B cell (primary cell): ENCODE data around the gene EIF3CL. TPM values are rescaled to one million over a fixed set of nuclear protein-coding genes. Genes with fewer than 3 reads are reported as not detected.
"Not testable (repeated sequence)": the region's sequence is repeated elsewhere in the genome, so short reads cannot be mapped to it uniquely, and the experiment has no call there.

Experiments used
- ATAC-seq: fragments of 200-7000 bp; cut with Tn5 transposase; one replicate; pipeline ENCODE4 v1.10.0; 2021; ENCODE audit warnings: low read depth, mild to moderate bottlenecking, moderate number of reproducible peaks, moderate library complexity
- CTCF ChIA-PET: fragments of 350-600 bp; sonication (Branson Sonifier 250); formaldehyde crosslinking; loops from one replicate; lab custom pipeline; 2021; ENCODE audit warnings: antibody characterized with exemption, inconsistent platforms; lab: Charles Lee
- POLR2A ChIA-PET: fragments of 350-600 bp; sonication (Branson Sonifier 250); formaldehyde crosslinking; loops from one replicate; lab custom pipeline; 2021; ENCODE audit warnings: antibody characterized with exemption; lab: Charles Lee
- DNase-seq: peaks from one replicate; pipeline ENCODE4 v3.0.0; 2013
- H2AFZ ChIP-seq: 2 replicates; pipeline ENCODE4 v1.6.1; 2012; ENCODE audit warnings: mild to moderate bottlenecking, low read depth, low read length; ENCODE audit not compliant: insufficient read depth, poor library complexity, severe bottlenecking
- H3K27ac ChIP-seq, 2 donors: 1 replicate in 1 of 2; 2 replicates in 1 of 2; pipeline ENCODE4 v1.5.1; 2012 to 2013; ENCODE audit warnings: low read length in 2 of 2, mild to moderate bottlenecking in 2 of 2, moderate library complexity in 1 of 2
- H3K27me3 ChIP-seq, 4 experiments: fragments of 200-600 bp in 1 of 4; sonication (generic) in 1 of 4; replicated peaks in 1 of 4; 1 replicate in 2 of 4; 2 replicates in 2 of 4; pipeline versions ENCODE4 v1.6.1 to v1.7.0; 2013 to 2016; ENCODE audit warnings: low read length in 3 of 4, mild to moderate bottlenecking in 2 of 4, mixed read lengths in 1 of 4, moderate library complexity in 1 of 4; ENCODE audit not compliant: insufficient read depth in 4 of 4, control insufficient read depth in 3 of 4; ENCODE audit errors: control extremely low read depth in 1 of 4
- H3K36me3 ChIP-seq, 2 experiments: replicated peaks in 1 of 2; 1 replicate in 1 of 2; 2 replicates in 1 of 2; pipeline versions ENCODE4 v1.6.1 to v1.7.1; 2013; ENCODE audit warnings: low read length in 1 of 2; ENCODE audit not compliant: insufficient read depth in 2 of 2, control insufficient read depth in 1 of 2; ENCODE audit errors: control extremely low read depth in 1 of 2, extremely low read depth in 1 of 2
- H3K4me1 ChIP-seq, 2 donors: fragments of 200-600 bp in 1 of 2; sonication (generic) in 1 of 2; 1 replicate in 1 of 2; 2 replicates in 1 of 2; pipeline versions ENCODE4 v1.5.1 to v1.6.1; 2013 to 2017; ENCODE audit warnings: low read length in 2 of 2; ENCODE audit not compliant: control insufficient read depth in 2 of 2, insufficient read depth in 2 of 2
- H3K4me2 ChIP-seq: replicated peaks from 2 replicates; pipeline ENCODE3; 2012; ENCODE audit warnings: mild to moderate bottlenecking, low read depth, low read length; ENCODE audit not compliant: poor library complexity, severe bottlenecking
- H3K4me3 ChIP-seq, 5 experiments: fragments of 200-600 bp in 1 of 5; sonication (generic) in 1 of 5; 1 replicate in 3 of 5; 2 replicates in 2 of 5; pipeline versions ENCODE4 v1.5.1 to v1.7.0; 2011 to 2016; ENCODE audit warnings: low read length in 4 of 5, mild to moderate bottlenecking in 4 of 5, low read depth in 2 of 5, control low read depth in 1 of 5, moderate library complexity in 1 of 5; ENCODE audit not compliant: insufficient read depth in 1 of 5; ENCODE audit errors: control extremely low read depth in 1 of 5, extremely low read depth in 1 of 5
- H3K79me2 ChIP-seq: fragments of 200-600 bp; sonication (generic); one replicate; pipeline ENCODE4 v1.6.0; 2016; ENCODE audit warnings: low read length; ENCODE audit not compliant: control insufficient read depth, insufficient read depth
- H3K9ac ChIP-seq: fragments of 200-600 bp; sonication (generic); 2 replicates; pipeline ENCODE4 v1.6.1; 2017; ENCODE audit warnings: mild to moderate bottlenecking, low read length, moderate library complexity
- H3K9me3 ChIP-seq, 3 donors: one replicate each; pipeline versions ENCODE4 v1.6.1 to v1.7.1; 2013; ENCODE audit warnings: low read length in 2 of 3; ENCODE audit not compliant: control insufficient read depth in 2 of 3, insufficient read depth in 1 of 3; ENCODE audit errors: control extremely low read depth in 1 of 3
- H4K20me1 ChIP-seq: 2 replicates; pipeline ENCODE4 v1.6.0; 2012; ENCODE audit warnings: mild to moderate bottlenecking, low read length; ENCODE audit not compliant: insufficient read depth, control insufficient read depth, poor library complexity, severe bottlenecking
- H3K27ac Mint-ChIP-seq: one replicate; pipeline ENCODE4 v1.8.0; 2021; ENCODE audit warnings: mixed read lengths
- H3K27me3 Mint-ChIP-seq: one replicate; pipeline ENCODE4 v1.8.0; 2021; ENCODE audit warnings: mixed read lengths
- H3K4me1 Mint-ChIP-seq: one replicate; pipeline ENCODE4 v1.8.0; 2021; ENCODE audit warnings: mixed read lengths
- H3K4me3 Mint-ChIP-seq: one replicate; pipeline ENCODE4 v1.8.0; 2021; ENCODE audit warnings: mixed read lengths
- H3K9me3 Mint-ChIP-seq: one replicate; pipeline ENCODE4 v1.8.0; 2022; ENCODE audit warnings: mixed read lengths; ENCODE audit not compliant: insufficient read depth
- WGBS: methylation state at CpG from one replicate; pipeline ENCODE4 v1.1.5; 2013; ENCODE audit warnings: missing lambda C conversion rate; ENCODE audit not compliant: insufficient coverage; 5-methylcytosine and 5-hydroxymethylcytosine counted together
- intact Hi-C: fragments of 100-400 bp; cut with micrococcal nuclease; formaldehyde crosslinking; loops from one replicate; pipeline ENCODE4 v1.10.0; 2022
- polyA plus RNA-seq: library from polyadenylated mRNA; depleted of rRNA; stranded (reverse); fragments of >200 nt; gene quantifications from 2 replicates; pipeline ENCODE4 v1.2.3, GENCODE V29; 2012
- total RNA-seq, 2 donors: library from RNA; stranded (reverse); fragments of 120-200 nt in 1 of 2; gene quantifications; 1 replicate in 1 of 2; 2 replicates in 1 of 2; pipeline versions ENCODE4 v1.2.3 to v1.2.4, GENCODE V29; 2013 to 2022

The EIF3CL gene
- total and polyA plus RNA-seq, 2 donors (not counting 1 experiment from before 2014, with no cell fraction given) = 77.9 to 90.2 TPM

DNA sequence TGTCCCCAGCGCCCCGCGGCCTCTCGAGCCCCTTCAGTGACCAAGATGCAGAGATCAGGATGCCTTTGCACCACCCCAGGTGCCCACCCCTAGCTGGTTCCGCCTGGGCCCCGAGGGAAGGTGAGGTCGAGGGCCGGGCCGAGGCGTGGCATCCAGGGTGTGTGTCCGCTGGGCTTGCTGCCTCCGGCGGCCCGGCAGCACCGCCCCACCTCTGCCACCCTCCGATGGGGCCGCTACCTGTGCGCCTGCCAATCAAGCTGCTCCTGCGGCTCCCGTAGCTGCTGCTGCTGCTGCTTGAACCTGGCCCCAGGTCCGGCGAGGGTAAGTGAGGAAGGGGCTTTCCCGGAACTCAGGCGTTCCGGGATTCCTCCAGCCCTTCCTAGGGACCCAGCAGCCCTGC is 29.4 kb downstream of the EIF3CL start:
- CTCF ChIA-PET, H2AFZ ChIP-seq, H3K27me3 Mint-ChIP-seq, H3K79me2 ChIP-seq, ATAC-seq, H3K36me3 ChIP-seq, H3K9ac ChIP-seq, H3K4me3 ChIP-seq, H3K9me3 ChIP-seq, H3K27ac Mint-ChIP-seq, H3K4me1 ChIP-seq, H3K4me2 ChIP-seq, H3K9me3 Mint-ChIP-seq, POLR2A ChIA-PET, H3K27ac ChIP-seq, H3K4me3 Mint-ChIP-seq, H4K20me1 ChIP-seq, DNase-seq, H3K27me3 ChIP-seq, H3K4me1 Mint-ChIP-seq, intact Hi-C loops: not testable (repeated sequence)
- WGBS = no CpG with 5 or more reads among the region's 25 CpGs

DNA sequence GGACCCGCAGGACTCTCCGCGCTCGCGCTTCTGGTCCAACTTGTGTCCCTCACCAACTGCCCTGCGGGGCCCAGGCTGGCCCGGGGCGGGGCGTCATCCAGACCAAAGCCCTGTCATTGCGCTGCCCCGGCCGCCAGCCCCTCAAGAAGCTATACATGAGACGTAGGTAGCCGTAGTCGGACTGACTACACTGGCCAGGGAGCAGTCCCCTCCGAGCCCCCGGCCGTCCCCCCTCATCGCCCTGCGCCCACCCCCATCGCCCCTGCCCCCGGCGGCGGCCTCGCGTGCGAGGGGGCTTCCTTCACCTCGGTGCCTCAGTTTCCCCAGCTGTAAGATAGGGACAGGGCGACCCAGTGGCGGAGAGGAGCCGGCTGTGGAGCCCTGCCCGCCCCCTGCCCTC is 35.7 kb downstream of the EIF3CL start:
- H3K27ac Mint-ChIP-seq, CTCF ChIA-PET, H3K79me2 ChIP-seq, H4K20me1 ChIP-seq, H3K9me3 Mint-ChIP-seq, H2AFZ ChIP-seq, H3K9ac ChIP-seq, H3K36me3 ChIP-seq, H3K27me3 Mint-ChIP-seq, H3K27me3 ChIP-seq, H3K4me3 Mint-ChIP-seq, POLR2A ChIA-PET, H3K4me3 ChIP-seq, H3K27ac ChIP-seq, H3K4me1 ChIP-seq, intact Hi-C loops, ATAC-seq, H3K4me2 ChIP-seq, H3K4me1 Mint-ChIP-seq, H3K9me3 ChIP-seq: not testable (repeated sequence)
- peak; percentile 7 for DNase-seq
- WGBS = 26% methylated on average over 6 of the region's 32 CpGs

DNA sequence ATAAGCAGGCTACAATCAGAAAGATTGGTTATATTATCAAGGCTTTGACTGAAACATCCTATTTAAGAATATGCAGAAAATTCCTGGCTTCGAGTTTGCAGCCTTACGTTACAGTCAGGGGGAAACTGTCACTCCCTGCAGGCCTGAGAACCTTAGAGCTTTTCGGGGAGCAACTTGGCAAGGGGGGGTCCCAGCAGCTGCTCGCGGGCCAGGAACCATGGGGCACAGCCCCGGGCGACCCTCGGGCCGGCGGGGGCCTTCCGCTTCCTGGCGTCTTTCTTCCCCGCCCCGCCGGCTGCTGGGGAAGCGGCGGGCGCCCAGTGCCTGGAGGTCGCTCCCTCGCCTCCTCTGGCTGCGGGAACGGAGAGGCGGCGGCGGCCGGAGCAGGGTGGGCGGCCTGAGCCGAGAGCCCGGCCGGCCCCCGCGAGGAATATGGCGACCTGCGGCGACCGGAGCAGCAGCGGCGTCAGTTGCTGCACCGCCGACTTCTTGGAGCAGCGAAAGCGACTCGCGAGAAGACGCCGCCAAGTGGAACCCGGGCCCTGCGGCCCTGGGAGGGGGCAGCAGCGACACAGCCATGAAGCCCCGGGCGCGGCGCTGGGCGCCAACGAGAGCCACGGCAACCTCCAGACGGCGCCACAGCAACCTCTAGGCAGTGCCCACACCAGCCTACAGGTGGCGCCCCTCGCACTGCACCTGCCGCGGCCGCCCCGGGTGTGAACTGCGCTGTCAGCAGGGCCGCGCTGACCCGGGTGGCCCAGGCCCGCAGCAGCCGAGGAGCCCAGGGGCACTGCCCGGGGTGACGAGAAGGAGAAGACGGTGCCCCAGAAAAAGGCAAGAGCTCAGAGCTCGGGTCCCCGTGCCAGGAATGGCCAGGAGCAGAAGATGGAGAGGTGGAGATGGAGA is 39.1 kb downstream of the EIF3CL start:
- ATAC-seq = peak; percentile 99
- WGBS = no CpG with 5 or more reads among the region's 75 CpGs
- H3K4me3 Mint-ChIP-seq, H3K9ac ChIP-seq, H3K4me2 ChIP-seq, H3K27me3 Mint-ChIP-seq, DNase-seq, POLR2A ChIA-PET, H3K4me3 ChIP-seq, H3K27ac Mint-ChIP-seq, H3K36me3 ChIP-seq, intact Hi-C loops, CTCF ChIA-PET, H3K9me3 ChIP-seq, H2AFZ ChIP-seq, H3K27ac ChIP-seq, H3K79me2 ChIP-seq, H3K4me1 ChIP-seq, H3K27me3 ChIP-seq, H3K4me1 Mint-ChIP-seq, H4K20me1 ChIP-seq, H3K9me3 Mint-ChIP-seq: not testable (repeated sequence)

- POLR2A ChIA-PET, H3K27ac ChIP-seq: not testable (repeated sequence)
- no CpG with 5 or more reads among the region's 5 CpGs for WGBS
Observed at GRCh38 chr16:28363408-28363807, 40.2 kb downstream of the EIF3CL start, which contains the start of gene NPIPB6. NPIPB6 (minus strand) TSS chr16:28363508; CDS start chr16:28362822, 686 bp downstream.

More at GRCh38 chr16:28363408-28363807, 40.2 kb downstream of the EIF3CL start, which contains the start of gene NPIPB6:
- H3K27me3 Mint-ChIP-seq, H3K4me2 ChIP-seq, ATAC-seq, CTCF ChIA-PET, H3K9me3 Mint-ChIP-seq, H3K79me2 ChIP-seq, H3K9ac ChIP-seq, H2AFZ ChIP-seq, H3K4me1 Mint-ChIP-seq, H3K27ac Mint-ChIP-seq, H4K20me1 ChIP-seq, H3K27me3 ChIP-seq, H3K4me3 Mint-ChIP-seq, H3K4me3 ChIP-seq, intact Hi-C loops, DNase-seq, H3K9me3 ChIP-seq, H3K4me1 ChIP-seq, H3K36me3 ChIP-seq: not testable (repeated sequence)
